ENCODE results near the gene DSP. TPM values are rescaled to one million over a fixed set of nuclear protein-coding genes. Genes with fewer than 3 reads are reported as not detected.

Gene DSP
- total and polyA plus RNA-seq, 2 experiments from 2014 or later = 16.8 to 43.7 TPM

- Histone ChIP-seq H3K36me3 (ENCODE audit: insufficient read depth) (no peaks in the 10 kb centered on the region), H3K4me3 (no peak overlapping the region), H3K4me2 (no peak overlapping the region), H4K20me1 (replicated peaks; ENCODE audit: insufficient read depth) (no peaks in the 10 kb centered on the region), H3F3A (replicated peaks; ENCODE audit: low read depth) (no peaks in the 10 kb centered on the region), H3K9me2 (ENCODE audit: insufficient read depth) (no peaks in the 10 kb centered on the region), H3K27ac (ENCODE audit: low read depth) (no peak overlapping the region), H3K4me1 (ENCODE audit: insufficient read depth) (peaks cover 41% of the 10 kb centered on the region), H3K27me3 (ENCODE audit: insufficient read depth) (peaks cover 17% of the 10 kb centered on the region), H3K79me2 (replicated peaks; ENCODE audit: insufficient read depth) (peaks cover 24% of the 10 kb centered on the region), H2AFZ (no peak overlapping the region)
- Mint-ChIP-seq H3K4me1 (peaks cover 43% of the 10 kb centered on the region), H3K4me3 (no peak overlapping the region), H3K9me3 (no peaks in the 10 kb centered on the region), H3K27me3 (ENCODE audit: insufficient read depth, low read depth, poor library complexity) (no peaks in the 10 kb centered on the region), H3K27ac (no peak overlapping the region), H3K36me3 (ENCODE audit: low read depth) (peaks cover 3% of the 10 kb centered on the region)
- TF ChIP-seq JUNB (IDR thresholded peaks at IDR 0.05; ENCODE audit: unreplicated experiment) (no peak), STAT1 (IDR thresholded peaks at IDR 0.05; ENCODE audit: unreplicated experiment) (no peak), ZNF331 (CRISPR knock-in tag; IDR thresholded peaks at IDR 0.05; ENCODE audit: low read depth) (no peak), ZNF462 (CRISPR knock-in tag; IDR thresholded peaks at IDR 0.05) (no peak), CTCF (conservative IDR thresholded peaks at IDR 0.05; ENCODE audit: low read depth in 2 of 2) (no peak), ZNF114 (CRISPR knock-in tag; IDR thresholded peaks at IDR 0.05) (no peak), EZH2 (IDR thresholded peaks at IDR 0.05; ENCODE audit: low read depth, unreplicated experiment) (no peak), REST (IDR thresholded peaks at IDR 0.05; ENCODE audit: unreplicated experiment) (no peak), POLR2AphosphoS5 (IDR thresholded peaks at IDR 0.05; ENCODE audit: low read depth) (no peak), EZH2phosphoT487 (IDR thresholded peaks at IDR 0.05; ENCODE audit: unreplicated experiment) (no peak), NANOG (IDR thresholded peaks at IDR 0.05; ENCODE audit: borderline replicate concordance) (no peak), CREB1 (CRISPR knock-in tag; IDR thresholded peaks at IDR 0.05; ENCODE audit: low read depth) (no peak), ETS1 (IDR thresholded peaks at IDR 0.05) (no peak)
- ATAC-seq = no peak
- no peak for DNase-seq (ENCODE audit: low spot score)
Observed at GRCh38 chr6:7547315-7547714, 5.8 kb downstream of the DSP start.

Measured in GM23338 (cell line).